ENCODE data around the gene JPH4.
"Not testable (repeated sequence)": the region's sequence is repeated elsewhere in the genome, so short reads cannot be mapped to it uniquely, and the experiment has no call there.

JPH4 gene

GRCh38 chr14:23608454-23608853 is 29.9 kb upstream of the JPH4 start:
- no peak for DNase-seq

DNA sequence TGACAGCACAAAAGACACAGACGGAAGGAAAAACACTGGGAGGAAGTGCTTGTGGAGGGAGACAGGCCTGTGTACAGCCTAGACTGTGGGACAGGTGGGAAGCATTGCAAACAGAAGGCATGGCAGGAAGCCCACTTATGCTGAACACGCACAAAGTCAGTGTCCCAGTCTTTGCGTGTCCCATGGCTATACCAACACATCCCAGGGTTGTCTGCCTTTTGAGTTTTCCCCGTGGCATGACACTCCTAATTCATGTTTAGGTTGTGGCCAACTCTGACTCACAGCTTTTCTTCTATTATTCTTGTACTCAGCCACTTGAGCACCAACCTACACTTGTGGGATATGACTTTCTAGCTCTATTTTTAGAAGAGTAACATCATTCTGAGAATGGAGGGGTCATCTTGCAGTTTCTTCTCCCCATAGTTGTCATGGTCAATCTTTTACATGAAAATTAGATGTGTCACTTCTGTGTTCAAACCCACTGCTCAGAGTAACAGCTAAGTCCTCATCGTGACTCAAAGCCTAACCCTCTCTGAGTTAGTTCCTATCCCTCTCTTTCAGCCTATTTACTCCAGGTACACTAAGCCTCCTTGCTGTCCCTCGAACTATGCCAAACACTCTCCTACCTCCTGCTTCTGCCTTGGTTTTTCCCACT is 27.5 kb upstream of the JPH4 start:
- no peak for DNase-seq

- DNase-seq, result no peak
Measured at GRCh38 chr14:23604675-23605170, 26.1 kb upstream of the JPH4 start.

GRCh38 chr14:23604148-23604547 is 25.6 kb upstream of the JPH4 start:
- DNase-seq, result no peak

DNA sequence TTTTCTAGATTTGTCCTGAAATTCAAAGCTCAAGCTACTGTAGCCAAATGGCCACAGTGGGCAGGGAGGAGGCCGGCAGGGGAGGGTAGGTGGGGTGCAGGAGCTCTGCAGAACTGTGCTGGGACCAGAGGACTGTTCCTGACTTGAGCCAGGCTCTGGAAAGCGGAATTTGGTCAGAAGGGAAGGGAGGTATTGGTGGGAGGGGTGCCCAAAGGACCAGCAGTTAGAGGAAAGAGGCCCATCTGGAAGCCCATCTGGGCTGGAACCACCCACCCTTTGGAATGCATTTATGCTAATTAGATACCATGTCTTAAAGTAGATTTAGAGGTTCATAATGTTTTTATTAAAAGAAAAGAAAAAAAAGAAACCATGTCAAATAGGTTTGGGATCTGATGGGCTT is 24.5 kb upstream of the JPH4 start:
- no peak for DNase-seq

- DNase-seq, result no peak
Measured at GRCh38 chr14:23602181-23603095, 23.8 kb upstream of the JPH4 start.

DNA sequence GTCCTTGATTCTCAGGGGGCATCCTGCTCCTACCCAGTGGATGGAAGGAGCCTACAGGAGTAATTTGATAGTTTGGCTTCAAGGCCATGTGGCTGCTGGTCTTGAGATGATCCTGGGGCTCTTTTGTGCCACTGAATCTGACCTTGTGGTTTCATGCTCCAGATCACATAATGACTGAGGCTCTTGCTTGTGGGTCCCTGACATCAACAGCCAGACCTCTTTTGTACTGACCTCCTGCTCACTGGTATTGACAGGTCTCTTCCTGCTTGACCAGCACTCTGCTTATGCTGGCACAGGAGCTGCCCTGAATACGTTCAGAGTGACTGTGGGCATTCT is 23.2 kb upstream of the JPH4 start:
- DNase-seq, result no peak

GRCh38 chr14:23601424-23601823 is 22.8 kb upstream of the JPH4 start:
- no peak for DNase-seq

- no peak for DNase-seq
Measured at GRCh38 chr14:23600806-23601205, 22.2 kb upstream of the JPH4 start.

DNA sequence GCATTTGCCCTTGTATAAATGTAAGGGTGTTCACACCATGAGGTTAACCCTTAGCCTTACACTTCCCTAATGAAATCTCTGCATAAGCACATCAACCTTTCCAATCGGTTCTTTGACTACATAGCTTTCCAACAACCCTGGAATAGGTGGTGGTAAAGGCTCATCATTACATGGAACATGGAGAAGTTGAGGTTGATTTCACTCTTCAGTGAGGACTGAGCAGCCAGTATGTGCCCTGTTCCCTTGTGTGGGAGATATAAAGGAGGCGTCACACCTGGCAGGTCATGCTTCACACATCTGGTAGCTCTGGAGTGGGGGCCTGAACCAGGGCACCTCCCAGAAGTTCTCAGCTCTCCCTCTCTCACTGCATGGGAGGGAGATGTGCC is 21.7 kb upstream of the JPH4 start:
- no peak for DNase-seq

- not testable (repeated sequence) for DNase-seq
Measured at GRCh38 chr14:23594191-23594590, 15.6 kb upstream of the JPH4 start.

DNA sequence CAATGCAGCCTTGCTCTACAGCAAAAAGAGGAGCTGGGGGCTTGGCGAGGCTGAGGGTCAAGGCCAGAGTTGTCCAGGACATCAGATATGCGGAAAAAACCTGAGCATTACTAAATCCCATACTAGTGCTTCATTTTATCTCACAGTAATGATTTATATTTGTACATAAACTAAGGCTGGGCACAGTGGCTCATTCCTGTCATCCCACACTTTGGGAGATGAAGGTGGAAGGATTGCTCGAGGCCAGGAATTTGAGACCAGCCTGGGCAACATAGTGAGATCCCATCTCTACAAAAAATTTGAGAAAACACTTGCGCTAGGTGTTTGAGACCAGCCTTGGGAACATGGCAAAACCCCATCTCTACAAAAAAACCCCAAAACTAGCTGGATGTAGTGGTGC is 11.6 kb upstream of the JPH4 start:
- DNase-seq, result no peak

- DNase-seq, result no peak
Measured at GRCh38 chr14:23589606-23590005, 11.0 kb upstream of the JPH4 start.

DNA sequence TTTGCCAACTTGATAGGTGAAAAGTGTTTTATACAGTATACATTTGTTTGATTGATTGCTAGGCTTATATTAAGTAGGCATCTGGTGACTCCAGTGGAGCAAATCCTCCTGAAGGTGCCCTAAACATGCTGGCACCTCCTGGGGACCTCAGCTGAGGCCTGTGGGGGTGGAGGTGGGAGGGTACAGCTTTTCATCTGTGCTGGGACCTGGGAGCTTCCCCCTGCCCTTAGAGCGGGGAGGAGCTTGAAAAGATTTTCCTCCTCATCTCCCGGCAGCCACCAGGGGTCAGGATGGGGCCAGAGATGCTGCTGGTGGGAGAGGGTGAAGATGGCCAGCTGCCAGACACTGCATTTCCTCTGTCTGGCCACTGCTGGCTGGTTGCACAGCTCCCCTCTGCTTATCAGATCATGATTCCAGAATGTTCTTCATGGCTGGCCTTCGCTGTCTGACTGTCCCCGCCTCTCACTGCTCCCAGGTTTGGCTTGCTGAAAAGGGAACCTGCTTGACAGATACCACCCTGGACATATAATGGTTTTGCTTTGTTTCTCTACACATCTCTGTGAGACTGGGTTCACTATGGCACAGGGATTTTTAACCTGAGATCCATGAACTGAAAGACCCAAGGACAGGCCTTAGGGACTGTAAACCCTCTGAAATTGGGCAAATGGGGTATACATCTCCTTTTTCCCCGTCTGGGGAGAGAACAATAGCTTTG is 10.5 kb upstream of the JPH4 start:
- DNase-seq, result peak; percentile 84

DNA sequence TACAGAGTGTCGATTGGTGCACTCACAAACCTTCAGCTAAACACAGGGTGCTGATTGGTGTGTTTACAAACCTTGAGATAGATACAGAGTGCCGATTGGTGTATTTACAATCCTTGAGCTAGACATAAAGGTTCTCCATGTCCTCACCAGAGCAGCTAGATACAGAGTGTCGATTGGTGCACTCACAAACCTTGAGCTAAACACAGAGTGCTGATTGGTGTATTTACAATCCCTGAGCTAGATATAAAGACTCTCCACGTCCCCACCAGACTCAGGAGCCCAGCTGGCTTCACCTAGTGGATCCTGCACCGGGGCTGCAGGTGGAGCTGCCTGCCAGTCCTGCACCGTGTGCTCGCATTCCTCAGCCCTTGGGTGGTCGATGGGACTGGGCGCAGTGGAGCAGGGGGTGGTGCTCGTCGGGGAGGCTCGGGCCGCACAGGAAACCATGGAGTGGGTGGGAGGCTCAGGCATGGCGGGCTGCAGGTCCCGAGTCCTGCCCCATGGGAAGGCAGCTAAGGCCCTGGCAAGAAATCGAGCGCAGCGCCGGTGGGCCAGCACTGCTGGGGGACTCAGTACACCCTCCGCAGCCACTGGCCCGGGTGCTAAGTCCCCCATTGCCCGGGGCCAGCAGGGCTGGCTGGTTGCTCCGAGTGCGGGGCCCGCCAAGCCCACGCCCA is 6.1 kb upstream of the JPH4 start:
- DNase-seq, result not testable (repeated sequence)

DNA sequence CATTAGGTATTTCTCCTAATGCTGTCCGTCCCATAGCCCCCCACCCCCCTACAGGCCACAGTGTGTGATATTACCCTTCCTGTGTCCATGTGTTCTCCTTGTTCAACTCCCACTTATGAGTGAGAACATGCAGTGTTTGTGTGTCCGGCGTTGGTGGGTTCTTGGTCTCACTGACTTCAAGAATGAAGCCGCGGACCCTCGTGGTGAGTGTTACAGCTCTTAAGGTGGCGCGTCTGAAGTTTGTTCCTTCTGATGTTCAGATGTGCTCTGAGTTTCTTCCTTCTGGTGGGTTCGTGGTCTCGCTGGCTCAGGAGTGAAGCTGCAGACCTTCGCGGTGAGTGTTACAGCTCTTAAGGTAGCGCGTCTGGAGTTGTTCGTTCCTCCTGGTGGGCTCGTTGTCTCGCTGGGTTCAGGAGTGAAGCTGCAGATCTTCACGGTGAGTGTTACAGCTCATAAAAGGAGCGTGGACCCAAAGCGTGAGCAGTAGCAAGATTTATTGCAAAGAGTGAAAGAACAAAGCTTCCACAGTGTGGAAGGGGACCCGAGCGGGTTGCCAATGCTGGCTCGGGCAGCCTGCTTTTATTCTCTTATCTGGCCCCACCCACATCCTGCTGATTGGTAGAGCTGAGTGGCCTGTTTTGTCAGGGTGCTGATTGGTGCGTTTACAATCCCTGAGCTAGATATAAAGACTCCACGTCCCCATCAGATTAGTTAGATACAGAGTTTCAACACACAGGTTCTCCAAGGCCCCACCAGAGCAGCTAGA is 5.4 kb upstream of the JPH4 start:
- DNase-seq, result not testable (repeated sequence)

- DNase-seq, result no peak
Measured at GRCh38 chr14:23582906-23583760, 4.5 kb upstream of the JPH4 start.

- no peak for DNase-seq
Measured at GRCh38 chr14:23580948-23581281, 2.3 kb upstream of the JPH4 start.

- DNase-seq, result no peak
Measured at GRCh38 chr14:23580152-23580926, 1.7 kb upstream of the JPH4 start.

- no peak for DNase-seq
Measured at GRCh38 chr14:23579739-23580138, 1.1 kb upstream of the JPH4 start.

DNA sequence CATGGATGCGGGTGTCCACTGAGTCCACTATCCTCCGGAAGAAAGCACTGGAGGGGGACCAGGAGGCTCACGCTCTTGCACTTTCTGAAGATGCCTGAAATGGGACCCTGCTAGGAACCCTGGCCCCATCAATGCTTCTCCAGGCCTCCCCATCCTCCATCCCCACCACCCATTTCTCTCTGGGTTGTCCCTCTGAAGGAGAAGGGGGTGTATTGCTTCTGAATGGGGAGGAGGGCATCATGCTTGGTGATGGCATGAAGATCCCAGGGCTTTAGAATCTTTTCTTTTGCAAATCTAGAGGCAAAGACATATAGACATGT is 681 bp upstream of the JPH4 start:
- no peak for DNase-seq

Measured in CD4-positive, alpha-beta T cell treated with Interleukin-15 for 1 hour (primary cell).